HepG2 (cell line): ENCODE results near the gene DPH2. TPM values are rescaled to one million over a fixed set of nuclear protein-coding genes. Genes with fewer than 3 reads are reported as not detected.

Experiments
- CENPX ChIP-seq: sonication (generic); formaldehyde crosslinking; IDR thresholded peaks from 2 replicates; pipeline ENCODE4 v1.9.0; 2021; ENCODE audit warnings: mild to moderate bottlenecking, missing genetic modification reagents, moderate library complexity
- FOXC1 ChIP-seq: sonication (generic); formaldehyde crosslinking; IDR thresholded peaks from 2 replicates; pipeline ENCODE4 v1.8.0; 2022; ENCODE audit warnings: mild to moderate bottlenecking, missing genetic modification reagents, borderline replicate concordance
- MAFK ChIP-seq, 2 experiments: IDR thresholded peaks in 1 of 2; conservative IDR thresholded peaks in 1 of 2; 2 replicates each; pipeline ENCODE4 v1.6.1; 2011; ENCODE audit warnings: improper control_type of control experiment in 2 of 2, low read length in 2 of 2
- PCBP2 ChIP-seq: fragments of 200-400 bp; formaldehyde crosslinking; optimal IDR thresholded peaks from 2 replicates; pipeline ENCODE3; 2018; ENCODE audit warnings: low read length, low read depth; ENCODE audit not compliant: poor library complexity, severe bottlenecking
- SKI ChIP-seq: fragments of 450-650 bp; IDR thresholded peaks from one replicate; pipeline ENCODE4 v1.6.1; 2018; ENCODE audit warnings: mild to moderate bottlenecking; ENCODE audit not compliant: partially characterized antibody
- THYN1 ChIP-seq: sonication (generic); formaldehyde crosslinking; IDR thresholded peaks from 2 replicates; pipeline ENCODE4 v1.8.1; 2023; ENCODE audit warnings: low read depth, mild to moderate bottlenecking, moderate library complexity, missing genetic modification reagents, borderline replicate concordance
- TSC22D2 ChIP-seq: sonication (generic); formaldehyde crosslinking; IDR thresholded peaks from 2 replicates; pipeline ENCODE4 v1.5.1; 2020; ENCODE audit warnings: missing genetic modification reagents, mild to moderate bottlenecking, borderline replicate concordance
- ZNF367 ChIP-seq: sonication (generic); formaldehyde crosslinking; IDR thresholded peaks from 2 replicates; pipeline ENCODE4 v1.4.0; 2020; ENCODE audit warnings: missing genetic modification reagents, borderline replicate concordance
- ZNF567 ChIP-seq: sonication (generic); formaldehyde crosslinking; IDR thresholded peaks from 2 replicates; pipeline ENCODE4 v1.8.1; 2023; ENCODE audit warnings: mild to moderate bottlenecking, missing genetic modification reagents, borderline replicate concordance
- ZNF709 ChIP-seq: sonication (generic); formaldehyde crosslinking; IDR thresholded peaks from 2 replicates; pipeline ENCODE4 v1.5.0; 2020; ENCODE audit warnings: mild to moderate bottlenecking, missing genetic modification reagents
- ZNF83 ChIP-seq: sonication (generic); formaldehyde crosslinking; IDR thresholded peaks from 2 replicates; pipeline ENCODE4 v1.4.0; 2020; ENCODE audit warnings: missing genetic modification reagents, mild to moderate bottlenecking, borderline replicate concordance
- ZSCAN21 ChIP-seq: sonication (generic); formaldehyde crosslinking; IDR thresholded peaks from 2 replicates; pipeline ENCODE4 v1.8.0; 2022; ENCODE audit warnings: mild to moderate bottlenecking, missing genetic modification reagents, moderate library complexity, borderline replicate concordance
- polyA plus RNA-seq, 8 experiments: library from polyadenylated mRNA; depleted of rRNA in 3 of 8; stranded (reverse) in 7 of 8; unstranded in 1 of 8; fragments of >200 nt; fragmentation: Illumina TruSeq in 4 of 8; extraction: Trizol in 4 of 8; gene quantifications; 2 replicates each; pipeline versions ENCODE4 v1.2.1 to v1.2.3, GENCODE V29; 2011 to 2016; ENCODE audit warnings: low read depth in 4 of 8, missing spikeins in 1 of 8, mixed read lengths in 1 of 8; ENCODE audit not compliant: insufficient read depth in 1 of 8
- total RNA-seq, 5 experiments: library from RNA; depleted of rRNA; stranded (reverse); fragments of >200 nt; fragmentation: Illumina TruSeq; extraction: Trizol; gene quantifications; 2 replicates each; pipeline ENCODE4 v1.2.3, GENCODE V29; 2016; ENCODE audit warnings: low read depth in 1 of 5
- TF ChIP-seq, protein P1 (sequence below): sonication (generic); formaldehyde crosslinking; IDR thresholded peaks from 2 replicates; pipeline ENCODE4 v1.4.0; 2020; ENCODE audit warnings: mild to moderate bottlenecking, missing genetic modification reagents

DPH2 gene
- total and polyA plus RNA-seq, 2 of the 13 experiments (the other 11 are each of a cell fraction or from before 2014, with no cell fraction given), result 32.2 to 38.3 TPM

DNA sequence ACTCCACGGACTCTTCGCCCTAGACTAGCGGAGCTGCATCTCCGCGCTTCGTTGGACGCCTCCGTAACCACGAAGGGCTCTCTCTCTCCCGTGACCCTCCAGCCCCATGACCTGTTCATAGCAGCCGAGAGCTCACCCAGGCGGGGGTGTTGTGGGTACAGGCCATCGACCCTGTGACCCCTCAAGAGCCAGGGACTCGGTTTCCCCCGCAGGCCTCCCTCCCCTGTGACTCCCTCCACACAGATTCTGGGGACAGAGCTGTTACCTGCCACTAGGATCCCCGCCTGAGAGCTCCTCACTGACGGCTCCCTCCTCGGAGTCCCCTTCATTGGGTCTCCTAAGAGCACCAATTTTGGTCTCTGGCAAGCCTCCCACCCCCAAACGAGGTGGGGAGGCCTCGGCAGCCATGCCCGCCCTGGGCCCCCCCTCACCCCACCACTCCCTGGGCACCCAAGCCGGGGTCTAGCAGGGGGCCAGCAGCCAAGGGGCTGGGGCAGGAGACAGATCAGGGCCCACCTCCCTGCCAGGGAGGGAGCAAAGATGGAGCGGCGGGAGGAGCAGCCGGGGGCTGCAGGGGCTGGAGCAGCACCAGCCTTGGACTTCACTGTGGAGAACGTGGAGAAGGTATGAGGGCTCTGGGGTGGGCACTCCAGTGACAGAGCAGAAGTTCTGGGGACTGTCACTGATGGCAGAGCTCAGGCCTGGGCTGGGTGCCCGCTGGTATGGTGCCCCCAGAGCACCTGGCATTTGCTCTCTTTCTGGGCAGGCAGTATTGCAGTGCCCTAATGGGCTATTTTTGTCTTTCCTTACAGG lies 22.5 kb upstream of the DPH2 start (continued):
- TF ChIP-seq ZNF83 (0 out of 2 replicates have a peak, but pooled peaks have one; percentile 94), ZSCAN21 (CRISPR knock-in tag) (peak; percentile 5; the same call in 1 of the 2 replicates), FOXC1 (CRISPR knock-in tag) (peak; percentile 4; the same call in 1 of the 2 replicates), ZNF567 (CRISPR knock-in tag) (0 out of 2 replicates have a peak, but pooled peaks have one; percentile 23), SKI (no peak), ZNF709 (CRISPR knock-in tag) (no peak), CENPX (no peak), ZNF367 (CRISPR knock-in tag) (no peak), MAFK (conservative IDR thresholded peaks at IDR 0.05 in 1 of 2, IDR thresholded peaks at IDR 0.05 in 1 of 2; ENCODE audit: low read length in 2 of 2) (no peak), PCBP2 (no peak), THYN1 (no peak), TSC22D2 (CRISPR knock-in tag) (no peak)
- TF ChIP-seq, protein P1, sequence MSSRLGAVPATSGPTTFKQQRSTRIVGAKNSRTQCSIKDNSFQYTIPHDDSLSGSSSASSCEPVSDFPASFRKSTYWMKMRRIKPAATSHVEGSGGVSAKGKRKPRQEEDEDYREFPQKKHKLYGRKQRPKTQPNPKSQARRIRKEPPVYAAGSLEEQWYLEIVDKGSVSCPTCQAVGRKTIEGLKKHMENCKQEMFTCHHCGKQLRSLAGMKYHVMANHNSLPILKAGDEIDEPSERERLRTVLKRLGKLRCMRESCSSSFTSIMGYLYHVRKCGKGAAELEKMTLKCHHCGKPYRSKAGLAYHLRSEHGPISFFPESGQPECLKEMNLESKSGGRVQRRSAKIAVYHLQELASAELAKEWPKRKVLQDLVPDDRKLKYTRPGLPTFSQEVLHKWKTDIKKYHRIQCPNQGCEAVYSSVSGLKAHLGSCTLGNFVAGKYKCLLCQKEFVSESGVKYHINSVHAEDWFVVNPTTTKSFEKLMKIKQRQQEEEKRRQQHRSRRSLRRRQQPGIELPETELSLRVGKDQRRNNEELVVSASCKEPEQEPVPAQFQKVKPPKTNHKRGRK, result 0 out of 2 replicates have a peak, but pooled peaks have one; percentile 17
